Neural cell (in vitro differentiated cells): ENCODE measurements around the gene MAP3K13. TPM values are rescaled to one million over a fixed set of nuclear protein-coding genes. Genes with fewer than 3 reads are reported as not detected.

Source experiments
- H2AFZ ChIP-seq: fragments of 200-600, 300-800 bp; sonication (generic), shearing (Covaris generic); 2 replicates; pipeline ENCODE4 v1.6.0; 2014; ENCODE audit warnings: low read depth, mild to moderate bottlenecking, antibody characterized with exemption, low read length, moderate library complexity
- H3F3A ChIP-seq: fragments of 200-600 bp; shearing (Covaris generic); 2 replicates; pipeline ENCODE4 v1.6.1; 2016; ENCODE audit warnings: mild to moderate bottlenecking, moderate library complexity, mixed read lengths, antibody characterized with exemption, low read length; ENCODE audit not compliant: insufficient read depth, poor library complexity, severe bottlenecking
- H3K27ac ChIP-seq: fragments of 200-600, 300-800 bp; sonication (generic), shearing (Covaris generic); 2 replicates; pipeline ENCODE4 v1.5.1; 2014; ENCODE audit warnings: mild to moderate bottlenecking, low read length, moderate library complexity
- H3K27me3 ChIP-seq: fragments of 300-800, 200-600 bp; sonication (generic), shearing (Covaris generic); 2 replicates; pipeline ENCODE4 v1.6.0; 2014; ENCODE audit warnings: mild to moderate bottlenecking, low read depth, low read length, moderate library complexity; ENCODE audit not compliant: insufficient read depth
- H3K36me3 ChIP-seq: fragments of 300-800, 200-600 bp; sonication (generic), shearing (Covaris generic); 2 replicates; pipeline ENCODE4 v1.5.1; 2014; ENCODE audit warnings: mild to moderate bottlenecking, antibody characterized with exemption, low read length, moderate library complexity; ENCODE audit not compliant: insufficient read depth
- H3K4me2 ChIP-seq: fragments of 300-800, 200-600 bp; sonication (generic), shearing (Covaris generic); 2 replicates; pipeline ENCODE4 v1.6.0; 2014; ENCODE audit warnings: mild to moderate bottlenecking, low read length
- H3K4me3 ChIP-seq: fragments of 300-800, 200-600 bp; sonication (generic), shearing (Covaris generic); 2 replicates; pipeline ENCODE4 v1.5.1; 2014; ENCODE audit warnings: mild to moderate bottlenecking, low read length, moderate library complexity
- H3K79me2 ChIP-seq: fragments of 200-600 bp; shearing (Covaris generic); replicated peaks from 2 replicates; pipeline ENCODE4 v1.6.0; 2014; ENCODE audit warnings: mild to moderate bottlenecking, low read length, moderate library complexity; ENCODE audit not compliant: insufficient read depth
- H3K9ac ChIP-seq: fragments of 300-800, 200-600 bp; sonication (generic), shearing (Covaris generic); 2 replicates; pipeline ENCODE4 v1.6.1; 2016; ENCODE audit warnings: mild to moderate bottlenecking, low read length, mixed read lengths
- H3K9me2 ChIP-seq: fragments of 200-600 bp; shearing (Covaris generic); 2 replicates; pipeline ENCODE4 v1.6.1; 2016; ENCODE audit warnings: mild to moderate bottlenecking, low read length, mixed read lengths; ENCODE audit not compliant: insufficient read depth
- H3K9me3 ChIP-seq: fragments of 200-600, 300-800 bp; sonication (generic), shearing (Covaris generic); 2 replicates; pipeline ENCODE4 v1.6.1; 2016; ENCODE audit warnings: mild to moderate bottlenecking, mixed run types, low read length, moderate library complexity, mixed read lengths
- H4K20me1 ChIP-seq: fragments of 200-600 bp; shearing (Covaris generic); 2 replicates; pipeline ENCODE4 v1.6.1; 2016; ENCODE audit warnings: mild to moderate bottlenecking, mixed run types; ENCODE audit not compliant: insufficient read depth
- EP300 ChIP-seq: fragments of 450-650 bp; conservative IDR thresholded peaks from 2 replicates; pipeline ENCODE4 v1.6.1; 2014; ENCODE audit warnings: antibody characterized with exemption, mild to moderate bottlenecking, moderate library complexity; ENCODE audit not compliant: poor library complexity, severe bottlenecking
- EZH2 ChIP-seq: fragments of 200-600, 300-800 bp; shearing (Covaris generic), sonication (generic); IDR thresholded peaks from 2 replicates; pipeline ENCODE4 v1.6.1; 2014; ENCODE audit warnings: antibody characterized with exemption, low read length, borderline replicate concordance, mild to moderate bottlenecking; ENCODE audit not compliant: insufficient read depth, poor library complexity, severe bottlenecking
- MXI1 ChIP-seq: fragments of 450-650 bp; conservative IDR thresholded peaks from 2 replicates; pipeline ENCODE4 v1.6.1; 2014; ENCODE audit warnings: antibody characterized with exemption, mild to moderate bottlenecking; ENCODE audit not compliant: poor library complexity, severe bottlenecking
- POLR2AphosphoS5 ChIP-seq: IDR thresholded peaks from 2 replicates; pipeline ENCODE4 v1.6.1; 2012
- RAD21 ChIP-seq: fragments of 450-650 bp; conservative IDR thresholded peaks from 2 replicates; pipeline ENCODE4 v1.6.1; 2014; ENCODE audit warnings: antibody characterized with exemption, mild to moderate bottlenecking, moderate library complexity
- TAF1 ChIP-seq: IDR thresholded peaks from 2 replicates; pipeline ENCODE4 v1.6.1; 2012; ENCODE audit warnings: low read depth
- polyA plus RNA-seq: library from polyadenylated mRNA; depleted of rRNA; stranded (reverse); fragments of >200 nt; gene quantifications from 2 replicates; pipeline ENCODE4 v1.2.3, GENCODE V29; 2014
- TF ChIP-seq, protein P1 (sequence below): IDR thresholded peaks from 2 replicates; pipeline ENCODE4 v1.6.1; 2012; ENCODE audit warnings: borderline replicate concordance
- TF ChIP-seq, protein P2 (sequence below): fragments of 450-650 bp; IDR thresholded peaks from 2 replicates; pipeline ENCODE4 v1.5.1; 2014; ENCODE audit warnings: antibody characterized with exemption, mild to moderate bottlenecking, moderate library complexity; ENCODE audit not compliant: poor library complexity, severe bottlenecking

MAP3K13 gene
- polyA plus RNA-seq, 1 donor from 2014 or later: 33.8 TPM

- Histone ChIP-seq H3K4me3 (peak overlapping the region; percentile 71), H3K9me2 (no peaks in the 10 kb centered on the region), H3K9ac (peak overlapping the region; percentile 86), H3K79me2 (peaks cover 36% of the 10 kb centered on the region), H3K9me3 (no peaks in the 10 kb centered on the region), H3K27ac (peak overlapping the region; percentile 94), H3K36me3 (no peaks in the 10 kb centered on the region), H4K20me1 (no peaks in the 10 kb centered on the region), H3K4me2 (peak overlapping the region; percentile 44), H2AFZ (peak overlapping the region; percentile 53), H3F3A (peaks cover 5% of the 10 kb centered on the region), H3K27me3 (no peaks in the 10 kb centered on the region)
- no peak for TF ChIP-seq EP300
- TF ChIP-seq, protein P1, sequence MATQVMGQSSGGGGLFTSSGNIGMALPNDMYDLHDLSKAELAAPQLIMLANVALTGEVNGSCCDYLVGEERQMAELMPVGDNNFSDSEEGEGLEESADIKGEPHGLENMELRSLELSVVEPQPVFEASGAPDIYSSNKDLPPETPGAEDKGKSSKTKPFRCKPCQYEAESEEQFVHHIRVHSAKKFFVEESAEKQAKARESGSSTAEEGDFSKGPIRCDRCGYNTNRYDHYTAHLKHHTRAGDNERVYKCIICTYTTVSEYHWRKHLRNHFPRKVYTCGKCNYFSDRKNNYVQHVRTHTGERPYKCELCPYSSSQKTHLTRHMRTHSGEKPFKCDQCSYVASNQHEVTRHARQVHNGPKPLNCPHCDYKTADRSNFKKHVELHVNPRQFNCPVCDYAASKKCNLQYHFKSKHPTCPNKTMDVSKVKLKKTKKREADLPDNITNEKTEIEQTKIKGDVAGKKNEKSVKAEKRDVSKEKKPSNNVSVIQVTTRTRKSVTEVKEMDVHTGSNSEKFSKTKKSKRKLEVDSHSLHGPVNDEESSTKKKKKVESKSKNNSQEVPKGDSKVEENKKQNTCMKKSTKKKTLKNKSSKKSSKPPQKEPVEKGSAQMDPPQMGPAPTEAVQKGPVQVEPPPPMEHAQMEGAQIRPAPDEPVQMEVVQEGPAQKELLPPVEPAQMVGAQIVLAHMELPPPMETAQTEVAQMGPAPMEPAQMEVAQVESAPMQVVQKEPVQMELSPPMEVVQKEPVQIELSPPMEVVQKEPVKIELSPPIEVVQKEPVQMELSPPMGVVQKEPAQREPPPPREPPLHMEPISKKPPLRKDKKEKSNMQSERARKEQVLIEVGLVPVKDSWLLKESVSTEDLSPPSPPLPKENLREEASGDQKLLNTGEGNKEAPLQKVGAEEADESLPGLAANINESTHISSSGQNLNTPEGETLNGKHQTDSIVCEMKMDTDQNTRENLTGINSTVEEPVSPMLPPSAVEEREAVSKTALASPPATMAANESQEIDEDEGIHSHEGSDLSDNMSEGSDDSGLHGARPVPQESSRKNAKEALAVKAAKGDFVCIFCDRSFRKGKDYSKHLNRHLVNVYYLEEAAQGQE: peak; percentile 6
- no peak for TF ChIP-seq MXI1
- TF ChIP-seq TAF1: peak; percentile 20
- no peak for TF ChIP-seq RAD21
- peak; percentile 49 for TF ChIP-seq POLR2AphosphoS5
Measured at GRCh38 chr3:185363662-185364203, 797 bp downstream of the MAP3K13 start.

DNA sequence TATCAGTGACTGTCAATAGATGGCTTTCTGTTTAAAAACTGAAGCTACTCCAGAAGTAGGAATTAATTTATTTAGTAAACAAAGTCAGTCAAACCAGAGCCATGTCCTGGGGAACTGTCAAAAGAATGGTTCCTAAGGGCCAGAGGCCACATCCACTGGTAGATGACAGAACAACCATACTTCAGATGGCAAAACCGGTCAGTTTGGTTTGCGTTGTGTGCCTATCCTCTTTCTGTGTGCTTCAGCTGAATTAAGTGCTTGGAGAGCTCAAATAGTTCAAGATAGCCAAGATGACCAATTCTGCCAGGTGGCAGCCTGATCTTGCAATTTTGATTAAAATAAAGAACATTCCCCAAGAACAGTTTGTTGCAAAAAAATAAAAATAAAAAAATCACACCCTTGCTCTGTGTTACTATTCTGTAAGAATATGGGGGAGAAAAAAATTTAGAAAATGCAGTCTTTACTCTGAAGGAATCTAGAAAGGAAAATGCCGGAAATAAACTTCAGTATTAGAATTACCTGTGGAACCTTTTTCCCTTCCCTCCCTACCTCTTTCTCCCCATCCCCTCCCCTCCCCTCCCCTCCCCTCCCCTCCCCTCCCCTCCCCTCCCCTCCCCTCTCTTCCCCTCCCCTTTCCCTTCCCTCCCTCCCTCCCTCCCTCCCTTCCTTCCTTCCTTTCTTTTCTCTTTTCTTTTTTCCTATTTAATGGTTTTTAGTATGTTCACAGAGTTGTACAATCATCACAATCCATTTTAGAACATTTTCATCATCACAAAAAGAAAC, 2.5 kb downstream of the MAP3K13 start:
- Histone ChIP-seq H4K20me1 (no peaks in the 10 kb centered on the region), H3K9me3 (no peaks in the 10 kb centered on the region), H3K9me2 (no peaks in the 10 kb centered on the region), H3K4me2 (peak overlapping the region; percentile 44), H3F3A (peaks cover 5% of the 10 kb centered on the region), H3K27me3 (no peaks in the 10 kb centered on the region), H2AFZ (no peak overlapping the region), H3K4me3 (peak overlapping the region; percentile 71), H3K27ac (peak overlapping the region; percentile 94), H3K9ac (peak overlapping the region; percentile 86), H3K36me3 (no peaks in the 10 kb centered on the region), H3K79me2 (peaks cover 41% of the 10 kb centered on the region)
- TF ChIP-seq POLR2AphosphoS5 (no peak), EZH2 (no peak), EP300 (no peak)
- TF ChIP-seq, protein P1: no peak
- TF ChIP-seq, protein P2, sequence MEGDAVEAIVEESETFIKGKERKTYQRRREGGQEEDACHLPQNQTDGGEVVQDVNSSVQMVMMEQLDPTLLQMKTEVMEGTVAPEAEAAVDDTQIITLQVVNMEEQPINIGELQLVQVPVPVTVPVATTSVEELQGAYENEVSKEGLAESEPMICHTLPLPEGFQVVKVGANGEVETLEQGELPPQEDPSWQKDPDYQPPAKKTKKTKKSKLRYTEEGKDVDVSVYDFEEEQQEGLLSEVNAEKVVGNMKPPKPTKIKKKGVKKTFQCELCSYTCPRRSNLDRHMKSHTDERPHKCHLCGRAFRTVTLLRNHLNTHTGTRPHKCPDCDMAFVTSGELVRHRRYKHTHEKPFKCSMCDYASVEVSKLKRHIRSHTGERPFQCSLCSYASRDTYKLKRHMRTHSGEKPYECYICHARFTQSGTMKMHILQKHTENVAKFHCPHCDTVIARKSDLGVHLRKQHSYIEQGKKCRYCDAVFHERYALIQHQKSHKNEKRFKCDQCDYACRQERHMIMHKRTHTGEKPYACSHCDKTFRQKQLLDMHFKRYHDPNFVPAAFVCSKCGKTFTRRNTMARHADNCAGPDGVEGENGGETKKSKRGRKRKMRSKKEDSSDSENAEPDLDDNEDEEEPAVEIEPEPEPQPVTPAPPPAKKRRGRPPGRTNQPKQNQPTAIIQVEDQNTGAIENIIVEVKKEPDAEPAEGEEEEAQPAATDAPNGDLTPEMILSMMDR: no peak
